ENCODE measurements around the gene CHPT1. TPM values are rescaled to one million over a fixed set of nuclear protein-coding genes. Genes with fewer than 3 reads are reported as not detected.

Gene CHPT1
- total RNA-seq, 1 donor = 24.6 TPM

GRCh38 chr12:101745481-101745880 lies 48.0 kb downstream of the CHPT1 start:
- Histone ChIP-seq H3K4me2 (ENCODE audit: insufficient read depth, low read length) (no peak overlapping the region), H3K27me3 (ENCODE audit: insufficient read depth, low read length) (no peaks in the 10 kb centered on the region), H3K36me3 (ENCODE audit: insufficient read depth, low read length) (peaks cover 21% of the 10 kb centered on the region), H3K79me2 (ENCODE audit: insufficient read depth, low read length) (no peaks in the 10 kb centered on the region), H4K20me1 (ENCODE audit: insufficient read depth, low read length) (no peaks in the 10 kb centered on the region), H2AFZ (ENCODE audit: low read length) (no peak overlapping the region), H3K9me3 (ENCODE audit: low read depth, low read length) (no peaks in the 10 kb centered on the region), H3K4me3 (ENCODE audit: insufficient read depth, low read length) (no peak overlapping the region), H3K27ac (ENCODE audit: low read depth, low read length) (no peak overlapping the region), H3K4me1 (ENCODE audit: insufficient read depth, low read length) (no peaks in the 10 kb centered on the region)
- no peak for TF ChIP-seq CTCF (IDR thresholded peaks at IDR 0.05; ENCODE audit: extremely low read depth, low read depth, low read length)
- DNase-seq (ENCODE audit: insufficient read length, low spot score, missing footprints) = no peak

GRCh38 chr12:101746196-101746595 lies 48.8 kb downstream of the CHPT1 start:
- no peak overlapping the region for H3K27ac ChIP-seq (ENCODE audit: low read depth, low read length)
- no peaks in the 10 kb centered on the region for H3K79me2 ChIP-seq (ENCODE audit: insufficient read depth, low read length)
- H2AFZ ChIP-seq (ENCODE audit: low read length) = no peak overlapping the region
- no peak overlapping the region for H3K4me2 ChIP-seq (ENCODE audit: insufficient read depth, low read length)
- H3K9me3 ChIP-seq (ENCODE audit: low read depth, low read length) = no peaks in the 10 kb centered on the region
- no peak for DNase-seq (ENCODE audit: insufficient read length, low spot score, missing footprints)
- no peaks in the 10 kb centered on the region for H3K4me1 ChIP-seq (ENCODE audit: insufficient read depth, low read length)
- H3K36me3 ChIP-seq (ENCODE audit: insufficient read depth, low read length) = peaks cover 21% of the 10 kb centered on the region
- H3K4me3 ChIP-seq (ENCODE audit: insufficient read depth, low read length) = no peak overlapping the region
- H4K20me1 ChIP-seq (ENCODE audit: insufficient read depth, low read length) = no peaks in the 10 kb centered on the region
- no peaks in the 10 kb centered on the region for H3K27me3 ChIP-seq (ENCODE audit: insufficient read depth, low read length)
- TF ChIP-seq CTCF (IDR thresholded peaks at IDR 0.05; ENCODE audit: extremely low read depth, low read depth, low read length) = no peak

- DNase-seq (ENCODE audit: insufficient read length, low spot score, missing footprints) = no peak
- no peaks in the 10 kb centered on the region for H3K27me3 ChIP-seq (ENCODE audit: insufficient read depth, low read length)
- H3K36me3 ChIP-seq (ENCODE audit: insufficient read depth, low read length) = peaks cover 21% of the 10 kb centered on the region
- no peaks in the 10 kb centered on the region for H3K4me1 ChIP-seq (ENCODE audit: insufficient read depth, low read length)
- H3K27ac ChIP-seq (ENCODE audit: low read depth, low read length) = no peak overlapping the region
- H3K79me2 ChIP-seq (ENCODE audit: insufficient read depth, low read length) = no peaks in the 10 kb centered on the region
- H4K20me1 ChIP-seq (ENCODE audit: insufficient read depth, low read length) = no peaks in the 10 kb centered on the region
- no peak overlapping the region for H2AFZ ChIP-seq (ENCODE audit: low read length)
- H3K9me3 ChIP-seq (ENCODE audit: low read depth, low read length) = no peaks in the 10 kb centered on the region
- no peak overlapping the region for H3K4me3 ChIP-seq (ENCODE audit: insufficient read depth, low read length)
- no peak overlapping the region for H3K4me2 ChIP-seq (ENCODE audit: insufficient read depth, low read length)
- TF ChIP-seq CTCF (IDR thresholded peaks at IDR 0.05; ENCODE audit: extremely low read depth, low read depth, low read length) = no peak
Observed at GRCh38 chr12:101746661-101747060, 49.2 kb downstream of the CHPT1 start.

GRCh38 chr12:101747697-101748096 lies 50.3 kb downstream of the CHPT1 start:
- no peak for TF ChIP-seq CTCF (IDR thresholded peaks at IDR 0.05; ENCODE audit: extremely low read depth, low read depth, low read length)
- no peaks in the 10 kb centered on the region for H3K27me3 ChIP-seq (ENCODE audit: insufficient read depth, low read length)
- H3K27ac ChIP-seq (ENCODE audit: low read depth, low read length) = no peak overlapping the region
- H3K9me3 ChIP-seq (ENCODE audit: low read depth, low read length) = no peaks in the 10 kb centered on the region
- no peaks in the 10 kb centered on the region for H3K79me2 ChIP-seq (ENCODE audit: insufficient read depth, low read length)
- no peaks in the 10 kb centered on the region for H4K20me1 ChIP-seq (ENCODE audit: insufficient read depth, low read length)
- no peak for DNase-seq (ENCODE audit: insufficient read length, low spot score, missing footprints)
- H3K4me3 ChIP-seq (ENCODE audit: insufficient read depth, low read length) = no peak overlapping the region
- H3K4me2 ChIP-seq (ENCODE audit: insufficient read depth, low read length) = no peak overlapping the region
- no peaks in the 10 kb centered on the region for H3K4me1 ChIP-seq (ENCODE audit: insufficient read depth, low read length)
- no peak overlapping the region for H2AFZ ChIP-seq (ENCODE audit: low read length)
- H3K36me3 ChIP-seq (ENCODE audit: insufficient read depth, low read length) = peaks cover 21% of the 10 kb centered on the region

Measured in osteoblast (primary cell).